ENCODE measurements around the gene XKR7.

DNA sequence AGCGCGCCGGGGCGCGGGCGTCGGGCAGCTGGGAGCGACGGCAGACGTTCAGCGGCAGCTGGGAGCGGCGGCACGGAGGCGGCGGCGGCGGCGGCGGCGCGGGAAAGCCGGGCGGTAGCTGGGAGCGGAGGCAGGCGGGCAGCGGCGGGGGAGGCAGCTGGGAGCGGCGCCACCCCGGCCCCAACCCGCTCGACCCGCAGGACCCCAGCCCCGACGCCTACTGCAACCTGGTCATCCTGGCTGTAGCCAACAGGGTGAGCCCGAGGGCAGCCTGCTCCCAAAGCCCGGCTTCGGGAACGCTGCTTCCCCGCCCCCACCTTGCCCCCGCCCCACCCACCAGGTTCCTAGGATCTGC lies 51.2 kb downstream of the XKR7 start:
- no peak for TF ChIP-seq EZH2phosphoT487 (IDR thresholded peaks at IDR 0.05; ENCODE audit: low read length)
- TF ChIP-seq, protein P1, sequence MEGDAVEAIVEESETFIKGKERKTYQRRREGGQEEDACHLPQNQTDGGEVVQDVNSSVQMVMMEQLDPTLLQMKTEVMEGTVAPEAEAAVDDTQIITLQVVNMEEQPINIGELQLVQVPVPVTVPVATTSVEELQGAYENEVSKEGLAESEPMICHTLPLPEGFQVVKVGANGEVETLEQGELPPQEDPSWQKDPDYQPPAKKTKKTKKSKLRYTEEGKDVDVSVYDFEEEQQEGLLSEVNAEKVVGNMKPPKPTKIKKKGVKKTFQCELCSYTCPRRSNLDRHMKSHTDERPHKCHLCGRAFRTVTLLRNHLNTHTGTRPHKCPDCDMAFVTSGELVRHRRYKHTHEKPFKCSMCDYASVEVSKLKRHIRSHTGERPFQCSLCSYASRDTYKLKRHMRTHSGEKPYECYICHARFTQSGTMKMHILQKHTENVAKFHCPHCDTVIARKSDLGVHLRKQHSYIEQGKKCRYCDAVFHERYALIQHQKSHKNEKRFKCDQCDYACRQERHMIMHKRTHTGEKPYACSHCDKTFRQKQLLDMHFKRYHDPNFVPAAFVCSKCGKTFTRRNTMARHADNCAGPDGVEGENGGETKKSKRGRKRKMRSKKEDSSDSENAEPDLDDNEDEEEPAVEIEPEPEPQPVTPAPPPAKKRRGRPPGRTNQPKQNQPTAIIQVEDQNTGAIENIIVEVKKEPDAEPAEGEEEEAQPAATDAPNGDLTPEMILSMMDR (IDR thresholded peaks at IDR 0.05; ENCODE audit: low read length): no peak
